NCI-H1694 (cell line): Measurements from ENCODE around the gene MTFR2.

ENCODE experiments used
- DNase-seq: peaks from one replicate; lab custom pipeline; 2025; lab: John Stamatoyannopoulos, UW

Gene MTFR2

GRCh38 chr6:136249811-136250685 lies at the start of gene MTFR2:
Gene MTFR2 (minus strand): TSS chr6:136250311. CDS start chr6:136249099, 1,212 bp downstream.
- peak; percentile 94 for DNase-seq

GRCh38 chr6:136294621-136295020 lies 44.5 kb upstream of the MTFR2 start:
- no peak for DNase-seq

- peak; percentile 60 for DNase-seq
Measured at GRCh38 chr6:136290410-136291010, 40.4 kb upstream of the MTFR2 start.

- peak; percentile 95 for DNase-seq
Measured at GRCh38 chr6:136289579-136290409, 39.7 kb upstream of the MTFR2 start, which contains the start of gene BCLAF1. Gene BCLAF1 (minus strand): TSS chr6:136289846. CDS start chr6:136279866, 9,980 bp downstream.

- DNase-seq, result peak; percentile 69
Measured at GRCh38 chr6:136289327-136289578, 39.1 kb upstream of the MTFR2 start.

GRCh38 chr6:136288566-136289326 lies 38.6 kb upstream of the MTFR2 start:
- DNase-seq, result no peak

- DNase-seq, result no peak
Measured at GRCh38 chr6:136284909-136285308, 34.8 kb upstream of the MTFR2 start.

GRCh38 chr6:136282906-136283305 lies 32.8 kb upstream of the MTFR2 start:
- no peak for DNase-seq

GRCh38 chr6:136280032-136280609 lies 30.0 kb upstream of the MTFR2 start:
- DNase-seq, result no peak

GRCh38 chr6:136274062-136274461 lies 24.0 kb upstream of the MTFR2 start:
- DNase-seq, result no peak

- DNase-seq, result no peak
Measured at GRCh38 chr6:136265101-136265500, 15.0 kb upstream of the MTFR2 start.

- no peak for DNase-seq
Measured at GRCh38 chr6:136262940-136263339, 12.8 kb upstream of the MTFR2 start.

GRCh38 chr6:136254851-136255466 lies 4.8 kb upstream of the MTFR2 start:
- no peak for DNase-seq

- DNase-seq, result no peak
Measured at GRCh38 chr6:136253734-136254133, 3.6 kb upstream of the MTFR2 start.

GRCh38 chr6:136252441-136252840 lies 2.3 kb upstream of the MTFR2 start:
- DNase-seq, result no peak

- DNase-seq, result no peak
Measured at GRCh38 chr6:136251394-136251793, 1.3 kb upstream of the MTFR2 start.

GRCh38 chr6:136250686-136251008 lies 536 bp upstream of the MTFR2 start:
- DNase-seq, result no peak

- no peak for DNase-seq
Measured at GRCh38 chr6:136249336-136249735, 775 bp downstream of the MTFR2 start.

- DNase-seq, result no peak
Measured at GRCh38 chr6:136244061-136244616, 6.0 kb downstream of the MTFR2 start.

- DNase-seq, result no peak
Measured at GRCh38 chr6:136236466-136237293, 13.4 kb downstream of the MTFR2 start.
